GM19328 (cell line): ENCODE data around the gene SCN3A.

Experiments used
- ATAC-seq: cut with Tn5 transposase; IDR thresholded peaks from one replicate; pipeline ENCODE4 v1.9.1; 2021; ENCODE audit warnings: mild to moderate bottlenecking, moderate library complexity; ENCODE audit not compliant: unreplicated experiment

Gene SCN3A

DNA sequence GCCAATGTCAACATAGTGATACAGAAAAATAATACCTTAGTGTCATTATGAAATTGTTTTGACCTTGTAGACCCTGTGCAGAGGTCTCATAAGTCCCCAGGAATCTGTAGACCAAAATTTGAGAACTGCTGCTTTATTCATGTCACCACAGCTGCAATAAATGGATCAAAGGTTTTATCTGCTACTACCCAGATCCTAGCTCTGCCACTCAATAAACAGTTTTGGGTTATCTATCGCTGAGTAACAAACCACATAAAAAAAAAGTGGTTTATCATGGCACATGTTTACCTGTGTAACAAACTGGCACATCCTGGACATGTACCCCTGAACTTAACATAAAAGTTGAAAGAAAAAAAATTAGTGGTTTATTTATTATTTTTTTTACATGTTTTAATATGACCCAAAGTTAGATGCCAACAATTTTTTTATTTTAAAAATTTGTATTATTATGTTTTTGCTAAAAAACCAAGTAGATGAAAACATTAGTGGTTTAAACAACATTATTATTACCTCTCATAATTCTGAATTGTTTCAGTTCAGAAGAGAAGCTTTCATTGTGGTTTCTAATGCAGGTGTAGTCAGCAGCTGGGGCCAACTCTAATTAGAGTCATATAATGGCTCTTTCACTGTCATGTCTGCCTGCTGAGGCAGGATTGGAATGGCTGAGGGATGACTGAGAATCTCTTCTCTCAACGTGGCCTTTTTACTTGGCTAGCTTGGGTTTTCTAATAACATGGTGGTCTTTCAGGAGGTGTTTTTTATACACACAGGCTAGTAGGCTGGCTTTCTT, 145.2 kb downstream of the SCN3A start:
- no peak for ATAC-seq

DNA sequence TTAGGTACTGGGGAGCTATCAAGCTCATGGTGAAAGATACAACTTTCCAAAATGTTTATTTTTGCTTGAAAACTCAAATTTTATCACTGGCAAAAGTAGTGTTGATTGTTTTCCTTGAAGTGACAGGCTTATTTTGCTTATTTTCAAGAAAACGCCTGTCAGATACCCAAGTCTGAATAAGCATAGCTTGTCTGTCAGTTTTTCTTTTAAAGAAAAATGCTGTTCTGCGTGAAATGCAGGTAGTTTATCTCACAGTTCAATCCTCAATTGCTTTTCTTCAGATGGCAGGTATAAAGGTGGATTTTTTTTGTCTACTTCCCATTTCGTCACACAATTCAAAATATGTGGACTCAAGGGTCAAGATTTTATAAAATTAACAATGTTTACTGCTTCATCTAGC, 145.9 kb downstream of the SCN3A start:
- ATAC-seq = no peak

DNA sequence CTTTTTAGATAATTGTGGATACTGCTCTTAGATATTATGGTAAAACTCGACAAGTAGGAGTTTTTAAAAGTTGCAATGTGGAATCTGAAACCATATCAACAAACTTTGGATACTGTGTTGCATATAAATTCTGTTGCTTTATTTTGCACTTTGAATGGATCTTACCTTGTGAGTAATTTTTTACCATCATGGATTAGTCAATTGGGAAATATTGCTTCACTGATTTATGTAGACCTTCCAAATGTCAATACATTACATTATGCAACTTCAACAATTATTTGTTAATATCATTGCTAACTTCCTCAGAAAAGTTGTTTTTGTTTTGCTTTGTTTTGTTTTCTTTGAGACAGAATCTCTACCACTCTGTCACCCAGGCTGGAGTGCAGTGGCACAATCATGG, 146.5 kb downstream of the SCN3A start:
- ATAC-seq = no peak

DNA sequence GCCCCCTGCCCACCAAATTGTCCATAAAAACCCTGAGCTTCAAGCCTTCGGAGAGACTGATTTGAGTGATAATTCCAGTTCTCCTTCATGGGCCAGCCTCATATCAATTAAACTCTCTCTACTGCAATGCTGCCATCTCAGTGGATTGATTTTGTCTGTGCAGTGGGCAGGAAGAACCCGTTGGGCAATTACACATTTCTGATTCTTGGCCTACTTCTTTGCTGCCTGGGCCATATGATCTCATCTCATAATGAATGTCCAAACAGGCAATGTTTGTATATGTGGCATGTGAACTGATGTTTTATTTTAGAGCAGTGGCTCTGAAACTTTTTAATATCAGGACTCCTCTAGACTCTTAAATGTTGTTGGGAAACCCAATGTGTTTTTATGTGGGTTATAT, 147.3 kb downstream of the SCN3A start:
- no peak for ATAC-seq

DNA sequence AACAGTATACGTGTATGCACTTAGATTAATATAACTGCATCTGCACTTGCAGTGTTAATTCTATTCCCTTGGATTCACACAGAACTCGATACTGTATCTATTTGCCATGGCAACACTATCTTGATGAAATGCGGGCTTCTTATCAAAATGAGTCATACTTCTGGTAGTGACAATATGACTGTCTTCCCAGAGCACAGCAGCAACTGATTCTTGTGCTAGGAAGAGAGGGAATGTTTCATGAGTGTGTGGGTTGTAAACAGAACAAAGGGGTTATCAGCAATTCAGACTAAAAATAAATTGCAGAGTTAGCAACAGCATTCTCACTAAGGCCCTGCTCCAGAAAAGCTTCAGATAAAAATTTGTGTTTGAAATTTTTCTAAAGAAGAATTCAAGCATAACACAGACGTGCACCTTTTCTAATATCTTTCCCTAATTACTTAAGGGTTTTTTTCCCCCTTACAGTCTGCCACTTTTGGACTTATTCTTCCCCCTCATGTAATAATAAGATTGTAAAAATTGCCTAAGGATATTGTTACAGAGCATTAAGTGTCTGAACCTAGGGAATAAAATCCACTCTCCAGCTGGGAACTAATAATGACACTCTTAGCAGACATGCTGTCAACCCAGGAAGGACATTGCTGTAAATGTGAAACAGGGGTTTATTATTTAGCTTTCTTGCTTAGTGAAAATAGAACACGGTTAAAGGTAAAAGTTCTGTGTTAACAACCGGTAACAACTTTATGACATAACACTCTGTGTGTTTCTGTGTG, 148.6 kb downstream of the SCN3A start:
- ATAC-seq = no peak

DNA sequence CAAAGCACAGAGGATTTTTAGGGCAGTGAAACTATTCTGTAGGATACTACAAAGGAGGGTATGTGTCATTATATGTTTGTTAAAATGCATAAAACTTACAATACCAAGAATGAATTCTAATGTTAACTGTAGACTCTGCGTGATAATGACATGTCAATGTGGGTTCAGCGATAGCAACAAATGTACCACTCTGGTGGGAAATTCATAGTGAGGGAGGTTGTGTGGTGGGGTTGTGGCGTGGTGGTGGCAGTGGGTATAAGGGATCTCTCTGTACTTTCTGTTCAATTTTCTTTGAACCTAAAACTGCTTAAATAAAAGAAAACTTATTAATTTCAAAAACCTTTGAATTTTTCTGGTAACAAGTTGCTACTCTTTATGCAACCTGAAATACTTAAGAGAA, 149.2 kb downstream of the SCN3A start:
- no peak for ATAC-seq

DNA sequence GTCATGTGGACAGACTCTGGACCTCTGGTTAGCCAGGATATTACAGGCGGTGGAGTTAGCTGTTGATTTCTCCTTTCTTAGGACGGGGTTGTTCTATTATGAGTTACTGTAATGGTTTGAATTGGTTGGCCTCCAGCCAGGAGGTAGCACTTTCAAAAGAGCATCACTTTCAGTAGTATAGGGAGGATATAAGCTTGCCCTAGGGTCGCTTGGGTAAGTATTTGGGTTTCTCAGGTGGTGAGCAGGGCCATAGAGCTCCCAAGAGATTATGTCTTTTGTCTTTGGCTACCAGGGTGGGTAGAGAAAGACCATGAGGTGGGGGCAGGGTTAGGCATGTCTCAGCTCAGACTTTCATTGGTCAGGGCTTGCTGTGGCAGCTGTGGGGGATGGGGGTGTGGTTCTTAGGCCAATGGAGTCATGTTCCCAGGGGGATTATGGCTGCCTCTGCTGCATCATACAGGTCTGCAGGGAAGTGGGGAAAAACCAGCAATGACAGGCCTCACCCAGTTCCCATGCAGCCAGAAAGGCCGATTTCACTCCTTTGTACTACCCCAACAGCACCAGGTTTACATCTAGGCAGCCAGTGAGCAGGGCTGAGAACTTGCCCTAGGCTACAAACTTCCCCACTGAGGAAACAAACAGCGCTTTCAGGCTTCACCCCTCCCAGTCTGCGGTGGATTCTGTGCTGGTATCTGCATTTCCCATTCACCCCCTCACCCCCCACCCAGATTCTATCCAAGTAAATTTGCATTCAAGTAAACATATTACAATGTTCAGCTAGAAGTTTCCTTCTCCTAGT, 159.1 kb downstream of the SCN3A start:
- no peak for ATAC-seq
